Activated naive CD4-positive, alpha-beta T cell (primary cell): ENCODE data around the gene TMEM45A.
"Not testable (repeated sequence)": the region's sequence is repeated elsewhere in the genome, so short reads cannot be mapped to it uniquely, and the experiment has no call there.

Experiments used
- DNase-seq, 4 experiments: peaks; one replicate each; lab custom pipeline; 2025; lab: John Stamatoyannopoulos, UW

TMEM45A gene

DNA sequence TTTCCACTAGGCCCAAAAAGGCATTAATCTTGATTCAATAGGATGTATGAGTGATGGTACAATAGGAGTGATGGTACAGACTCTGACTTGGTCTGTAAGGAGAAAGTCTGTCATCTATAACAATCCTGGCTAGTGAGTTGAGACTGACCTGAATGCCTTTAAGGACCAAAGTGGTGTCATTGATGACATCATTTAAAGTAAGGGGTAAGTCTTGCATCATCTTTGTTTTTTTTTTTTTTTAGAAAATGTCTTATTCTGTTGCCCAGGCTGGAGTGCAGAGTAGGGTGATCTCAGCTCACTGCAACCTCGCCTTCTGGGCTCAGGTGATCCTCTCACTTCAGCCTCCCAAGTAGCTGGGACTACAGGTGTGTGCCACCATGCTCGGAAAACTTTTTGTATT lies 5.6 kb upstream of the TMEM45A start:
- no peak for DNase-seq

DNA sequence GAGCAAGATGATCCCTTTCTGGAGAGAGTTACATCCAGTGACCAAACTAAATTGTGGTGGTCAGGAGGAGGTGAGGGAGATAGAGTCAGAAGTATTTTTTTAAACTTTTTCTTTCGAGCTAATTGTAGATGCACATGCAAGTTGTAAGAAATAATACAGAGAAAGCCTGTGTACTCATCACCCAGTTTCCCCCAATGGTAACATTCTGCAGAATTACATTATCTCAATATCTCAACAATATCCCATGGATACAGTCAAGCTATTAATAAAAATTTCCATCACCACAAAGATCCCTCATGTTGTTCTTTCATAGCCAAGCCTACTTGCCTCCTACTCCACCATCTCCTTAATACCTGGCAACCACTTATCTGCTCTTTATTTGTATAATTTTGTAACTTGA lies 3.3 kb upstream of the TMEM45A start:
- DNase-seq = no peak

DNA sequence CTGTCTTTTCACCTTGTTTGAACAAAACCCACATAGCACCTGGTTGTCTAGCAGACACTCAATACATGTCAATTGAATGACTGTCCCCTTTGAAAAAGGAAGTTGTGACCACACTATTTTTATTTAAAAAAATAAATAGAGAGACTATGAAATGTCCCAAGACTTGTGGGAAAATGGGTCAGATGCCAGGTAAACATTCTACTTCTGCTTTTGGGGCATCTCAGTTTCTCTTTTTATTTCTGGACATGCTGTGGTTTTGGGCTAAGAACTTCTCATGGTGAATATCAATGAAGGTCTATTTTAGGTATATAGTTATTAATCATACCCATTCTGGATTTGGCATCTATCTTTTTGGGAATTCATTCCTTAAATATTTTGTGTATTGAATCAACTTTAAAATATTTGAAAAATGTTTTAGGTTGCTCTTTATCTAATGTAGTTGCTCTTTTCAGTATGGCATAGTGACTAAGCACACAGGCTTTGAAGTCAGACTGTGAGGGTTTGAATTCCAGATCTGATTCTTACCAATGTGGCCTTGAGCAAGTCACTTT lies 4.4 kb downstream of the TMEM45A start:
- no peak for DNase-seq

DNA sequence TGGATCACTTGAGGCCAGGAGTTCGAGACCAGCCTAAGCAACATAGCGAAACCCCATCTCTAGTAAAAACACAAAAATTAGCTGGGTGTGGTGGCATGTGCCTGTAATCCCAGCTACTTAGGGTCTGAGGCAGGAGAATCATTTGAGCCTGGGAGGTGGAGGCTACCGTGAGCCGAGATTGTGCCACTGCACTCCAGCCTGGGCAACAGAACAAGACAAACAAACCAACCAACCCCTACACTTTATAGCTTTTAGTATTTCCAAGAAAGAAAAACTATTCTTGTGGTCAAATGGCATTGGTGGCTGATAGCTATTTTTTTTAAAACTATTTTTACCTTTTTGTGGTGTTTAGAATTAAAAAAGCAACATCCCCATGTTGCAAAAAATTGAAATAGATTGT lies 7.2 kb downstream of the TMEM45A start:
- DNase-seq = no peak

DNA sequence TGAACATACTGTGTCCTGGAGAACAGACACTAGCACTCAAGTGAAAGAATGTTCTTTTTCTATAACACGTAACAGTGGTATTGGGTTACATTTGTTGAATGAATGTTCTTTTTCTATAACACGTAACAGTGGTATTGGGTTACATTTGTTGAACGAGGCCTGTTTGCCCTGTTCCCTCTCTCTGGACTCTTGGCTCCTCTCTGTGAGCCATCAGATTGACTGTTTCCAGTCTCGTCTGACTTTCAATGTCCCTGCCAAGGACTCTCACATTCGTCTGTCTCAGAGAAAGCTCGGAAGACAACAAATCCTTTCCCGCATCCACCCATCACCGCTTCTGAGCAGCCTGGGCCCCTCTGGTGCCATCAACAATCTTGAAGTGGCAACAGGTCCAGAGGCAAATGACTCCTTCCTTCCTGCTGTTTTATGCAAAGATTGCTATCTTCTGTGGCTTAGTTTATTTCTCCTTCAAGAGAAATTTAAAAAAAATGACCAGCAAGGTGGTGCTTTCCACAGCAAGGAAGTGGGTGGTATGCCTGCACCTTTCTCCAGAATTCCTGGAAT lies 8.0 kb downstream of the TMEM45A start:
- no peak for DNase-seq

DNA sequence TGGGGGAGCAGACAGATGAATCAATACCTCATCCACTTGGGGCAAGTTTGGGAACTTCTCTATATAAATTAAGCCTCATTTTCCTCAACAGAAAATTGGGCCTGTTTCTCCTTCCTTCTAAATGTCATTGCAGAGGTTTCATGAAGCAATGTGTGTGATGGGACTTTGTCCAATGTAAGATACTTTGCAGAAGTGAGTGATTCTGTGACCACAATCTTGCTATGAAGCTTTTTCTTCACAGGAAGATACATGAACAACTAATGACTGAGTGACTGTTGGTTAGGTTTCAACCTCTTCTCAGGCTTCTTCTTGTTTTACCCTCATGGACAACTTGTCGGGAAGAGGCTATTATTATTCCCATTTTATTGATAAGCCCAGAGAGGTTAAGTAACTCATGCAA lies 11.0 kb downstream of the TMEM45A start:
- no peak for DNase-seq

DNA sequence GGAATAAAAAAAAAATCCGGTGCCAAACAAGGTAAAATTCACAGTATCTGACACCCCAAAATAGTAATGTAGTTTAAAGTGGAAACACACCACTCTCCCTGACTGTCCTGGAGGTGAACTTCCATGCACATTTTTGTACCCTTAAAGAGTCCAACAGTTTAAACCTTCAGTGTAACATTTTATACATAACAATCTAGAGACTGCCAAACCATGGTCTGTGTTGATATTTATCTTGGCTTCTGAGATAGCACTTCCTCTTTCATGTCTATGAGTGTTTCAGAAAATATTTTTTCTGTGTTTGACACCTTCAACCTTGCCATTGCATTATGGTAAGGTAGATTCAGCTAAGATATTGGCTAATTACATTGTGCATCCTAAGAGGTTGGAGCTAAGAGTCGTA lies 13.9 kb downstream of the TMEM45A start:
- DNase-seq = no peak

DNA sequence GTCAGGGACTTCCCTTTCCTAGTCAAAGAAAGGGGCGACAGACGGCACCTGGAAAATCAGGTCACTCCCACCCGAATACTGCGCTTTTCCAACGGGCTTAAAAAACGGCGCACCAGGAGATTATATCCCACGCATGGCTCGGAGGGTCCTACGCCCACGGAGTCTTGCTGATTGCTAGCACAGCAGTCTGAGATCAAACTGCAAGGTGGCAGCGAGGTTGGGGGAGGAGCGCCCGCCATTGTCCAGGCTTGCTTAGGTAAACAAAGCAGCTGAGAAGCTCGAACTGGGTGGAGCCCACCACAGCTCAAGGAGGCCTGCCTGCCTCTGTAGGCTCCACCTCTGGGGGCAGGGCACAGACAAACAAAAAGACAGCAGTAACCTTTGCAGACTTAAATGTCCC lies 17.4 kb downstream of the TMEM45A start:
- not testable (repeated sequence) for DNase-seq

DNA sequence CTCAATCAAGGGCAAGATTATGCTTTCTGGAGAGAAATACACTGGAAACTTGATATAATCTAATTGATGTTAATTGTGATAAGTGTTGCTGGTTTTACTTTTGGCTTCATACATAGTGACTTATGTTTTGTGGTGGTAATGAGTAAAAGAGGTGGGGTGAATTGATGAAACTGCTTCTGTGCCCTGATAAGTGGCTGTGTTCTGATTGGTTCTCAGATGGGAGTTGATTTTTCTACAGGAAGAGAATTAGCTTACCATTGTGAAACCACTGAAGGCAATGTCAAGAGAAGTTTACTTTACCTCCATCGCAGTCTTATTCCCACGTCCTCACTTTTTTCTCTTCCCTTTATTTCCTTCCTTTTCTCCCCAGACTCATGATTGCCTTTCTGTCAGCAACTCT lies 23.8 kb downstream of the TMEM45A start:
- no peak for DNase-seq

DNA sequence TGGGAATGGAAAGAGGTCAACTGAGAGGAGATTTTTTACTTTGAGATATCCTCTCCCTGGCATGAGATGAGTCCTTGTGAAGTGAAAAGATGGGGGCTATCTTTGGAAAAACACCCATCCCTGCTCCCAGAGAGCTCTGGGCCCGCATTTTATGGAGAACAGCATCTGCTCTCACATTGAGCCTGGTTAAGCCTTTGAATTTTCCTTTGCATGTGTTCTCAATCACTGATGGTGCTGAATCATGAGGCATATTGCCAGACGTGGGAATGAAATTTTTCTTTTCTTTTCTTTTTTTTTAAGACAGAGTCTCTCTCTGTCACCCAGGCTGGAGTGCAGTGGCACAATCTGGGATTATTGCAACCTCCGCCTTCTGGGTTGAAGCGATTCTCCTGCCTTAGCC lies 24.4 kb downstream of the TMEM45A start:
- no peak for DNase-seq

DNA sequence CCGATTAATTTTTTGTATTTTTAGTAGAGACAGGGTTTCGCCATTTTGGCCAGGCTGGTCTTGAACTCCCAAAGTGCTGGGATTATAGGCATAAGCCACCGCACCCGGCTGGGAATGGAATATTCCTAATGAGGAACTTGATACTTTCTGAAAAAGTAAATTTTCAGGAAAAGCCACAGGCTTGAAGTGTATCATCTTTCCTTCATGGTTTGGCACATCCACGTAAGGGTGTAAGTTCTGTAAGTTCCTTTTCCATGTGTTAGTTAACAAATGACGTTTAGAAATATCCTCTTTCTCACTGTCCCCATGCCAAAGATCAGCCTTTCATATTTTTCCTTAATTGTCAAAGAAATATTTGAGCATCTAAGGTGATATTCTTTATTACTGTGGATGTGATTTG lies 24.9 kb downstream of the TMEM45A start:
- no peak for DNase-seq

DNA sequence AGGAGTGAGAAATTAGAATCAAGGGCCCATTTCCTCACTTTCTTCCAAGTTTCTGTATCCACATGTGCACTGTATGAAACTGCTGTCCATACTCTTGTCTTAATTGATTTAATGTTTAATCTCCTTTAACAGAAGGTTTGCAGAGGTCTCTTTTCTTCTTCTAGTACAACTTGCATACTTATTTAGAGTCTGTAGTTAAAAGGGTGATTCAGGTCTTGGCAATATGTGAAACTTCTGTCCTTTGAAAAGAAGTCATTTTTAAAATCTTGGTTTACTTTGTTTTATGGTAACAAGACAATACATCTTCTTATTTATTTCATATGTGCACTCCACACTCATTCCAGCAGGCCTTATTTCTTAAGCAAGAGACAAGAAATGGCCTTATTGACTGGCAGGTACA lies 25.8 kb downstream of the TMEM45A start:
- no peak for DNase-seq

DNA sequence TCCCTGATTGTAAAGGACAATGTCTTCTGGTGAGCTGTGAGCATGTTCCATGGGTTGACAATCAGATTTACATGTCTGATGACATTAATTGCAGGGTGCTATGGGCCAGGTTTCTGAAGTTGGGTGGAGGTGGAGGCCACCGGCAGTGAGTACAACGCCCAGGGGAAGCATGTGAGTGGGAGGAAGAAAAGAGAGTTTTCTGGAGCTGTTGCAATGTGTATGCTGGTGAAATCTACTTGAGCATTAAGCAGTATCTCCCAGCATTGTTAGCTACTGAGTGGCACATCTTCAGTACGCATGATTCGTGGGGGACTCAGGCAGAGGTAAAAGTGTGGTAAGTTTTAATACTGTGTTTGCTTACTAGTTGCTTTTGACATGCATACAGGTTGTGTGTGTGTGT lies 26.6 kb downstream of the TMEM45A start:
- DNase-seq = no peak

DNA sequence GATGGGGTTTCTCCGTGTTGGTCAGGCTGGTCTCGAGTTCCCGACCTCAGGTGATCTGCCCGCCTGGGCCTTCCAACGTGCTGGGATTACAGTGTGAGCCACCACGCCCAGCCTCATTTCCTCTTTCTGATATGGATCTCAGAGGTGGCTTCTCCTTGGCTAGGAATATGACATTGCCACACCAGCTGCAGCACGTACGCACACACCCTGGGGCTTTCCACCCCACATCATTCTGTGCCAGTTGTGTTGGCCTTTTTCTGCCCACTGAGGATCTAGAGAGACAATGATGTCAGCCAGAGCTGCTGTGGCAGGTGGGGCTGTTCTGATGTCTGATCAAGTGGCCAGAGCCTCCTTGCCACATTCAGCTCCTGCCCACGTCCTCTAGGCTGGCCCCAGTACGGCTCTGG lies 29.0 kb downstream of the TMEM45A start:
- no peak for DNase-seq

DNA sequence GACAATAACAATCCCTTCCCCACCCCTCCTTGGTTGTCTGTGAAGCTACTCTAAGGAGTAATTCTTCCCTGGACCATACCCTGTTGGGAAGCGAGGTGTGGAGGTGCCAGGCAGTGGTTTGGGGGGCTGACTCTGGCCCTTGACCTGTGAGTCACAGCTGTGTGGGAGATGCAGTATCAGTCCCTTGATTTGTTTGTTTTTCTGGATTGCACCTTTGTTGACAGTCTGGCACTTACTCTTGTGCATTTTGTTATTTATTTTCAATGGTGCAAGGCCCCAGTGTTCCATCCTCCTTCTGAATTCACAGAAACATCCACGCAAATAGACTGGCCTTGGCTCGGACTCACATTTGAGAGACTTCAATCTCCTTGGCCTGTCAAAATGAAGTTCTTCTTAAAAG lies 29.7 kb downstream of the TMEM45A start:
- no peak for DNase-seq

DNA sequence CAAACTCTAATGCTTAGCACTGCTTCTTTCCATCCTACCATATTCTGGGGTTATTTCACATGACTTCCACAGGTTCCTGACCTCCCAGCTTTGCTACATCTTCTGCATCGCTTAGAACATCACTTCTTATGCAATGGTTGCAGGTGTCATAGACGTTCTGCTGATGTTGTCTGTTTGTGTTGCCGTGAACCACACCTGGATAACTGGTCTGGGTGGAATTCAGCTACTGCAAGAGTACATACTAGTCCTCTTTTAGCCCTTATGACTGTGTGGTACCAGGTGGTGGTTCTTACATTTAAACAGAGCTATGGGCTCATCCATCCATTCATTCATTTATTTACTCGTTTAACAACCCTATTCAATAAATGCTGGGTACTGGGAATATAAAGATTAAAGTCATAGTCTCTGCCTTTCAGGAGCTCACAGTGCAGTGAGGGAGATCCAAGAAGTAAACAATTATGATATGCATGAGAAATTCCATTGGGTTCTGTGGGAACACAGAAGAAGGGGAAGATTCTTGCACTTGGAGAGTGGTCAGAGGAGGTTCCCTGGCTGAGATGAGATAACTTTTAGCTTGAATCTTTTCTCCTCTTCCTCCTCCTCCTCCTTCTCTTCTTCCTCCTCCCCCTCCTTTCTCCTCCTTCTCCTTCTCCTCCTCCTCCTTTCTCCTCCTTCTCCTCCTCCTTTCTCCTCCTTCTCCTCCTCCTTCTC lies 30.8 kb downstream of the TMEM45A start:
- no peak for DNase-seq

DNA sequence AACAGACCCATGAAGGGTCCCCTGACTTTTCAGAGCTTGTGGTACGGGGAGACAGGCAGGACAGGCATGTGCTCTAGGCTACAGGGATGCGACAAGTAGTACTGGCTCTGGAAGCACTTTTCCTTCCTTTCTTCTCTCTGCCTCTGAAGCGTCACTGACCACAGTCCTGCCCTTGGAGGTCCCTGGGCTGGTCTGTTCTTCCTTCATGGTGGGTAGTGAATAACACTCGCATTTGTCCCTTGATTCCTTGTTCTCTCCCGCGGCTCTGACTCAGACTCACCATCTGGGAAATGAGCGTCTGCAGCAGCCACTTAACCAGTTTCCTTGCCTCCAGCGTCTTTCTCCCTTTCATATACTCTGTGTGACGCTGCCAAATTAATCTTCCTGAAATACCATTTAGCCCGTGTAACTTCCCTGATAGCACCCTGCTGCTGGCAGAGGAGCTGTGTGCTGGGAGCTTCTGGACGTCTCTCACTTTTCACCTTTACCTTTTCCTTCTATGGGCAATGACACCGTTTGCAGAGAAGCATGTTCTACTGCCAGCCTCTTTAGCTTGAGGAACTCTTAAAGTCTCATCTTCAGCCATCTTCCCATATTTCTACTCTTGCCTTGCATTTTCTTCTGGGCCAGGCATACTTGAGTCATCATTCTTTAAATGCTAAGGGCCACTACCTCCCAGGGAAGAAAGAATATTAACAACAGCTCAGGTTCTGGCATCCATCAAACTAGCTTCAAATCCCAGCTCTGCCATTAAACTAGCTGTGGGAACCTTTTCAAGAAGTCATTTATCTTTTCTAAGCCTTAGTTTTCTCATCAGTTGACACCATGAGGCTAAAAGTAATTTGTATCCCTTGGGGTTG lies 33.6 kb downstream of the TMEM45A start:
- no peak for DNase-seq

DNA sequence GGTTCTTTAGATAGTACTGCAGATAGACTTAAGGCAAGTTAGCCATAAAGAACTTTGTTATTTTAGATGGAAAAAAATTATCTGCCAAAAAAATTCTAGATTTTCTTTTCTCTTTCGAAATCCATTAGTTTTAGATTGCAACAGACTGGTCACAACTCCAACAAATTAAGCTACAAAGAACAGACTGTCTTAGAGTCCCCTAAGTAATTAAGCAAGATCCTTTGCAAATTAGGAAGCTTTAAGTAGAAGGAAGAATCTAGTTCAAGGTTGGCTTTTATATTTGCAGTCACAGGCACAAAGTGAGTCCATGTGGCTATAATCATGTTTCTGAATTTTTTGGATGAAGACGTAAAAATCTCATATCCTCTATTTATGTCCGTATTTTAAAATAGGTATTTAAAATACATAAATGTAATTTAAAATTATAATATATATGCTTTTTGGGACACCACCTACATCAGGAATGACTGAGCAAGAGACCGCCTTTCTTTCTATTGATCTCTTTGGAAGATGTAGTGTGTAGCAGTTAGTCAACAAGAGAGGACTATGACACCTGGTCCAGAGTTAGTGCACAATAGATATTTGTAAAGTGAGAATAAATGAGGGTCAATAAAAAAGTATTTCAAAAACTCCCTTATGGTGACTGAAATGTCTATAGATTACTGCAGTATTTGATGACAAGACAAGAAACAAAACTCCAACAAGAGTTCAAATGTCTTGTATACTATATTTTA lies 34.4 kb downstream of the TMEM45A start:
- no peak for DNase-seq

DNA sequence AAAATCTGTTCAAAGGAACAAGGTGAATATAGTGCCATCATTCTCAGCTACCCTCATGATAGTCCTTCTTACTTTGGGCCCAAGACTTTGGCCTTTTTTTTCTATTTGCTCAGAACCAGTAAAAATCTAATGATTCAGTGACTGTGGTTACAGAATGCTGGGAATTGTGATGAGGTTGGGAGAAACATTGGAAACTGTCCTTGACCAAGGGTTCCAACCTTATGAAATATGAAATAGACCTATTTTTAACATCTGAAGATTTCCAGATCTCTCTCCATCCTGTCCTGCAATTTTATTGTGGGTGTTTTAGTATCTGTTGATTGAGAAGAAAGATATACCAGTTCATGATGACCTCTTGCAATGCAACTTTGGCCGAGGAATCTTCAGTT lies 34.9 kb downstream of the TMEM45A start:
- no peak for DNase-seq

DNA sequence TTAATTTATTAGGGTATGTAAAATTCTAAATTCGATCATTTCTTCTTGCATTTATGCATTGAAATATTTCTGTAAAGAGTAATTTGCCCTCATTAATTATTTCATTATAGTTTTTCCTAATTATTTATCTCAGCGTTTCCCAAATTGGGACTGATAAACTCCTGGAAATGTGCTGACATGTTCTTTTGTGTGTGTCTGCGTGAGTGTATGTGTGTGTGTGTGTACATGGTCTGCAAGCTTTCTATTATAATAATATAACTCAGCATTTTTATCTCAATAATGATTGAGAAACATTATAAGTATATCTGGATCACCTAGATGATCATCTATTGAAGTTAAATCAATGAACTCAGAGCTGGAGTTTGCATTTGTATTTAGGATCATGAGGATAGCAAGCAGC lies 38.7 kb downstream of the TMEM45A start:
- no peak for DNase-seq

DNA sequence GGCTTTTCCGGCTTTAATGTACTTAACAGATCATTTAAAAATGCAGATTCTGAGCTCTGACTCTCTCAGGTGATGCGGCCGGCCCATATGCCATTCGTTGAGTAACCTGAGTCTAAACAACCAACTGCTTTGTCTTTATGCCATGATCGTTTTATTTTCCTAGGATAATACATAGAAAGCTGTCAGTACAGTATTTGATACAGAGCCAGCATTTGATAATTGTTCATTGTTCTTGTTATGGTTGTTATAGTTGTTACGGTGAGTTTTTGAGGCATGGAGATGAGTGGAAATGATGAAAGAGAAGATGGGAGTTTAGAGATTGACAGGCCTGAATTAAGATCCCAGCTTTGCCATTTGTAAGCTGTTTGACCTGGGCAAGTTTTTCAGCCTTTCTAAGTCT lies 40.0 kb downstream of the TMEM45A start:
- DNase-seq = no peak

DNA sequence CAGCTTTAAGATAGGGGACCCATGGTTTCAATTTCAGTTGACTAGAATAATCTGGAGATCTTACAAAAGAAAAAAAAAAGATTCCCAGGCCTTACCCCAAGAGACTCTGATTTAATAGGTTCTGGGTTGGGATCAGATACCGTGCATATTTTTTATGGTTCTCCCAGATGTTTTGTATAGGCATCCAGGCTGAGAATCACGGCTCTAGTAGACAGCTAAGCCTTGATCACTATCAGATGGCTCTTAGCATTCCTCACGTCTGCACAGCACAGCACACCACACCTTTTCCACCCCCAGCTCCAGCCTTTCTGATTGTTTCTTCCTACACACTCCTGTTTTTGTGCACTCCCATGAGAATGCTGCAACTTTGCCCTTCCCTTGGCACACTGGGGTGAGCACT lies 40.8 kb downstream of the TMEM45A start:
- DNase-seq = no peak

DNA sequence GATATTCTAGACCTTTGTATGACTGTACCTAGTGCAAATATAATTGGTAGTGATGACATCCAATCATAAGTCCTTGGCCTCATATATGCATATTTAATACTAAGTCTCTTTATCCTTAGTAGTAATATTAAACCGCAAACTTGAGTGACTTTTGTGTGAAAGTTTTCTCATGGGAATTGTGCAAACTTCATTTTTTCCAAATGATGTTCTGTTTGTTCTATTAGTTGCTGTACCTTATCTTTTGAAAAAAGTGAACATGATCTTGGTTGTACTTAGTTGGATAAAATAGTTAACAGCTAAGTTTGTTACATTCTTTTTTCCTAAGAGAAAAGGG lies 43.2 kb downstream of the TMEM45A start:
- DNase-seq = no peak
